ENCODE data around the gene TRIM2. TPM values are rescaled to one million over a fixed set of nuclear protein-coding genes. Genes with fewer than 3 reads are reported as not detected.

Gene TRIM2
- total RNA-seq, 3 donors from 2014 or later: 26.7 to 109 (median 52.4) TPM

- Histone ChIP-seq H3K27ac (peak overlapping the region in 1 of 2 donors; percentile 33), H3K27me3 (no peaks in the 10 kb centered on the region), H3K4me3 (peak overlapping the region in 1 of 3 donors; percentile 35), H3K9me3 (no peaks in the 10 kb centered on the region), H3K36me3 (peaks cover 3% of the 10 kb centered on the region), H3K4me1 (no peaks in the 10 kb centered on the region)
- TF ChIP-seq CTCF (IDR thresholded peaks at IDR 0.05) (no peak), POLR2A (IDR thresholded peaks at IDR 0.05) (no peak), POLR2AphosphoS5 (IDR thresholded peaks at IDR 0.05) (no peak)
- intact Hi-C loops (cut with DNase I; ENCODE audit: low total_unique reads): no loop called here
- DNase-seq (ENCODE audit: low spot score in 2 of 2): no peak
These were observed 63.6 kb downstream of the TRIM2 start for GRCh38 chr4:153267890-153268289.

- intact Hi-C loops (cut with DNase I; ENCODE audit: low total_unique reads): no loop called here
- no peak for DNase-seq (ENCODE audit: low spot score in 2 of 2)
- H3K9me3 ChIP-seq: no peaks in the 10 kb centered on the region
- peaks cover 3% of the 10 kb centered on the region for H3K36me3 ChIP-seq
- H3K4me3 ChIP-seq: peak overlapping the region in 1 of 3 donors; percentile 35
- H3K27me3 ChIP-seq: no peaks in the 10 kb centered on the region
- peak overlapping the region in 1 of 2 donors; percentile 33 for H3K27ac ChIP-seq
- no peaks in the 10 kb centered on the region for H3K4me1 ChIP-seq
- TF ChIP-seq POLR2AphosphoS5 (IDR thresholded peaks at IDR 0.05): no peak
- TF ChIP-seq POLR2A (IDR thresholded peaks at IDR 0.05): no peak
- no peak for TF ChIP-seq CTCF (IDR thresholded peaks at IDR 0.05)
These were observed 64.1 kb downstream of the TRIM2 start for GRCh38 chr4:153268295-153268694.

GRCh38 chr4:153269218-153269990 is 65.2 kb downstream of the TRIM2 start:
- TF ChIP-seq POLR2A (IDR thresholded peaks at IDR 0.05) (no peak), CTCF (IDR thresholded peaks at IDR 0.05) (no peak), POLR2AphosphoS5 (IDR thresholded peaks at IDR 0.05) (no peak)
- Histone ChIP-seq H3K27me3 (no peaks in the 10 kb centered on the region), H3K36me3 (peaks cover 3% of the 10 kb centered on the region), H3K9me3 (no peaks in the 10 kb centered on the region), H3K4me1 (no peaks in the 10 kb centered on the region), H3K4me3 (no peak overlapping the region), H3K27ac (no peak overlapping the region)
- intact Hi-C loops (cut with DNase I; ENCODE audit: low total_unique reads): no loop called here
- DNase-seq (ENCODE audit: low spot score in 2 of 2): no peak

- no peak overlapping the region for H3K4me3 ChIP-seq
- no peak for DNase-seq (ENCODE audit: low spot score in 2 of 2)
- H3K4me1 ChIP-seq: no peaks in the 10 kb centered on the region
- H3K27ac ChIP-seq: no peak overlapping the region
- intact Hi-C loops (cut with DNase I; ENCODE audit: low total_unique reads): no loop called here
- no peaks in the 10 kb centered on the region for H3K27me3 ChIP-seq
- peaks cover 3% of the 10 kb centered on the region for H3K36me3 ChIP-seq
- H3K9me3 ChIP-seq: no peaks in the 10 kb centered on the region
- no peak for TF ChIP-seq CTCF (IDR thresholded peaks at IDR 0.05)
- no peak for TF ChIP-seq POLR2A (IDR thresholded peaks at IDR 0.05)
- no peak for TF ChIP-seq POLR2AphosphoS5 (IDR thresholded peaks at IDR 0.05)
These were observed 66.1 kb downstream of the TRIM2 start for GRCh38 chr4:153270361-153270760.

GRCh38 chr4:153271820-153272219 is 67.6 kb downstream of the TRIM2 start:
- DNase-seq (ENCODE audit: low spot score in 2 of 2): no peak
- H3K27me3 ChIP-seq: no peaks in the 10 kb centered on the region
- intact Hi-C loops (cut with DNase I; ENCODE audit: low total_unique reads): no loop called here
- H3K36me3 ChIP-seq: peaks cover 3% of the 10 kb centered on the region
- TF ChIP-seq POLR2A (IDR thresholded peaks at IDR 0.05) (no peak), POLR2AphosphoS5 (IDR thresholded peaks at IDR 0.05) (no peak), CTCF (IDR thresholded peaks at IDR 0.05) (no peak)
- H3K9me3 ChIP-seq: no peaks in the 10 kb centered on the region
- no peak overlapping the region for H3K4me3 ChIP-seq
- H3K4me1 ChIP-seq: no peaks in the 10 kb centered on the region
- H3K27ac ChIP-seq: no peak overlapping the region
